Ascending aorta (tissue), 2 donors: ENCODE results near the gene MED15. TPM values are rescaled to one million over a fixed set of nuclear protein-coding genes. Genes with fewer than 3 reads are reported as not detected.

Source experiments
- DNase-seq, 2 donors: peaks; one replicate each; pipeline ENCODE4 v3.0.0-alpha.2; 2019; ENCODE audit warnings: low spot score in 2 of 2
- H3K27ac ChIP-seq, 2 donors: fragments of 200-600 bp; sonication (generic); one replicate each; pipeline ENCODE4 v1.5.1; 2016 to 2017; ENCODE audit warnings: mild to moderate bottlenecking in 1 of 2
- H3K27me3 ChIP-seq: fragments of 200-600 bp; sonication (generic); one replicate; pipeline ENCODE4 v1.5.1; 2017
- H3K36me3 ChIP-seq, 2 donors: fragments of 200-600 bp; sonication (generic); one replicate each; pipeline ENCODE4 v1.5.1; 2016
- H3K4me1 ChIP-seq, 2 donors: fragments of 200-600 bp; sonication (generic); one replicate each; pipeline ENCODE4 v1.5.1; 2016 to 2017; ENCODE audit warnings: mild to moderate bottlenecking in 1 of 2
- H3K4me3 ChIP-seq, 2 donors: fragments of 200-600 bp; sonication (generic); one replicate each; pipeline ENCODE4 v1.5.1; 2016 to 2017; ENCODE audit warnings: mild to moderate bottlenecking in 1 of 2
- H3K9me3 ChIP-seq, 2 donors: fragments of 200-600 bp; sonication (generic); one replicate each; pipeline ENCODE4 v1.5.1; 2016
- intact Hi-C: fragments of 100-400 bp; cut with DNase I; formaldehyde crosslinking; loops from one replicate; pipeline ENCODE4 v1.15.1; 2023
- total RNA-seq: library from RNA; depleted of rRNA; stranded (reverse); fragments of >200 nt; gene quantifications from one replicate; pipeline ENCODE4 v1.1.0, GENCODE V29; 2016
- TF ChIP-seq, protein P1 (sequence below), 3 experiments: fragments of 200-600 bp in 2 of 3; fragments of 450-650 bp in 1 of 3; sonication (generic) in 2 of 3; IDR thresholded peaks; one replicate each; pipeline ENCODE4 v1.5.1; 2016 to 2019; ENCODE audit warnings: antibody characterized with exemption in 3 of 3, mild to moderate bottlenecking in 1 of 3, moderate library complexity in 1 of 3

Gene MED15
- total RNA-seq, 1 donor from 2014 or later, result 204 TPM

DNA sequence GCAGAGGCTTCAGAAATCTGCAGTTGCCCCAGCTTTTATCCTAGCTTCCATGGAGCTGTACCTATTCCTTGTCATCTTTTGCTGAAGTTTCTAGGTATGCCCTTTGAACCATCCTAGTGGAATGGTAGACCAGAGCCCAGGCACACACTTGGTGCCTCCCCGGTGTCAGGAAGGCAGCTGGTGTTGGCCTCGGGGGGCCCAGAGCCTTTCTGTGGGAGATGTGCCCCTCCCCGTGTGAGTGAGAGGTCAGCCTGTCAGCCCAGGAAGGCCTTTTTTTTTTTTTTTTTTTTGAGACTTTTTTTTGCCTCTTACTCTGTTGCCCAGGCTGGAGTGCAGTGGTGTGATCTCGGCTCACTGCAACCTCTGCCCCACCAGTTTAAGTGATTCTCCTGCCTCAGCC is 58.4 kb downstream of the MED15 start:
- H3K27ac ChIP-seq, result no peak overlapping the region
- TF ChIP-seq, protein P1, sequence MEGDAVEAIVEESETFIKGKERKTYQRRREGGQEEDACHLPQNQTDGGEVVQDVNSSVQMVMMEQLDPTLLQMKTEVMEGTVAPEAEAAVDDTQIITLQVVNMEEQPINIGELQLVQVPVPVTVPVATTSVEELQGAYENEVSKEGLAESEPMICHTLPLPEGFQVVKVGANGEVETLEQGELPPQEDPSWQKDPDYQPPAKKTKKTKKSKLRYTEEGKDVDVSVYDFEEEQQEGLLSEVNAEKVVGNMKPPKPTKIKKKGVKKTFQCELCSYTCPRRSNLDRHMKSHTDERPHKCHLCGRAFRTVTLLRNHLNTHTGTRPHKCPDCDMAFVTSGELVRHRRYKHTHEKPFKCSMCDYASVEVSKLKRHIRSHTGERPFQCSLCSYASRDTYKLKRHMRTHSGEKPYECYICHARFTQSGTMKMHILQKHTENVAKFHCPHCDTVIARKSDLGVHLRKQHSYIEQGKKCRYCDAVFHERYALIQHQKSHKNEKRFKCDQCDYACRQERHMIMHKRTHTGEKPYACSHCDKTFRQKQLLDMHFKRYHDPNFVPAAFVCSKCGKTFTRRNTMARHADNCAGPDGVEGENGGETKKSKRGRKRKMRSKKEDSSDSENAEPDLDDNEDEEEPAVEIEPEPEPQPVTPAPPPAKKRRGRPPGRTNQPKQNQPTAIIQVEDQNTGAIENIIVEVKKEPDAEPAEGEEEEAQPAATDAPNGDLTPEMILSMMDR (IDR thresholded peaks at IDR 0.05), result no peak
- intact Hi-C loops, result loop anchor here (5.0 kb wide), 1 partner anchor 137 kb away; no protein-coding TSS in a partner anchor
- H3K27me3 ChIP-seq, result no peaks in the 10 kb centered on the region
- no peak for DNase-seq
- peaks cover 50 to 63% of the 10 kb centered on the region in 2 donors for H3K36me3 ChIP-seq
- H3K4me3 ChIP-seq, result no peak overlapping the region
- peaks cover 20 to 30% of the 10 kb centered on the region in 2 donors for H3K4me1 ChIP-seq
- no peaks in the 10 kb centered on the region for H3K9me3 ChIP-seq

DNA sequence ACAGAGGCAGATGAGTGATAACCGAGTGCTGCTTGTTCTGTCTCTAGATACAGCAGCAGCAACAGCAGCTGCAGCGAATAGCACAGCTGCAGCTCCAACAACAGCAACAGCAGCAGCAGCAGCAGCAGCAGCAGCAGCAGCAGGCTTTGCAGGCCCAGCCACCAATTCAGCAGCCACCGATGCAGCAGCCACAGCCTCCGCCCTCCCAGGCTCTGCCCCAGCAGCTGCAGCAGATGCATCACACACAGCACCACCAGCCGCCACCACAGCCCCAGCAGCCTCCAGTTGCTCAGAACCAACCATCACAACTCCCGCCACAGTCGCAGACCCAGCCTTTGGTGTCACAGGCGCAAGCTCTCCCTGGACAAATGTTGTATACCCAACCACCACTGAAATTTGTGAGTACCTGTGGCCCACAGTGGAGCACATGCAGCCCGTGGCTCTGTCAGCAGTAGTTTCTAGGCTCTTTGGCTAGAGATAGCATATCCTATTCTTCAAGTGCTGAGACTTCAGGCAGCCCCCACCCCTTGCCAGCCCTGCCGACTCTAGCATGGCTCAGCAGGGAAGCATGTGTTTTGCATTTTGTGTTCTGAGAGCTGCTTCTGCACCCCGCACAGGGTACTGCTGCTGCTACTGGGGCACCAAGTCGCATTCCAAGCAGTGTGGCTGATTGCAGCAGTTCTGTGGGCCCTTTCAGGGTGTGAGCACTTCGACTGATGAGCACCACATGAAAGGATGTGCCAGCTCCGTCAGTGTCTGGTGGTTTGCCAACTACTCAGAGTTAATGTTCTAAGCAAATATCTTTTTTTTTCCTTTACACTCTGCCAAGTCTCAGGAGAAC is 59.2 kb downstream of the MED15 start:
- Histone ChIP-seq H3K36me3 (peaks cover 48 to 70% of the 10 kb centered on the region in 2 donors), H3K4me1 (peaks cover 20 to 30% of the 10 kb centered on the region in 2 donors), H3K9me3 (no peaks in the 10 kb centered on the region), H3K27ac (peak overlapping the region; percentile 12 to 20), H3K27me3 (no peaks in the 10 kb centered on the region), H3K4me3 (no peak overlapping the region)
- intact Hi-C loops, result loop anchor here (5.0 kb wide), 1 partner anchor 136 kb away; no protein-coding TSS in a partner anchor
- TF ChIP-seq, protein P1 (IDR thresholded peaks at IDR 0.05), result no peak
- DNase-seq, result no peak

DNA sequence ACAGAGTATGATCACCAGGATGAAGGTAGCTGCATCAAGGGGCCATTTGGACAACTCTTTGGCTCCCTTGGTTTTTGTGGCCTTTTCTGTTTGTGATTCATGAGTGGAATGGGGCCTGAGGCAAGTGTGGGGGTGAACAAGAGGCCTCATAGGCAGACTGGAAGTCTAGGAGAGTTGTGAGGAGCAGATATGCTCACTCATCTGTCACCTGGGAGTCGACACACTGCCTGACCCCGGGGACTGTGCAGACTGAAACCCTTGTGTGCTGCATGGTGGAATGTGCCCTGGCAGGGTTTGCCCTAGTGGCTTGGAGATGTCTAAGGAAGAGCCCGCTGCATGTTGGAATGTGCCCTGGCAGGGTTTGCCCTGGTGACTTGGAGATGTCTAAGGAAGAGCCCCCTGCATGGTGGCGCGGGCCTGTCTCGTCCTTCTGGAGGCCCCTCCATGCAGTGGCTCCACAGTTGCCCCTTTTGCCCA is 60.0 kb downstream of the MED15 start:
- Histone ChIP-seq H3K4me1 (peaks cover 20 to 30% of the 10 kb centered on the region in 2 donors), H3K27me3 (no peaks in the 10 kb centered on the region), H3K4me3 (no peak overlapping the region), H3K9me3 (no peaks in the 10 kb centered on the region), H3K36me3 (peaks cover 51 to 70% of the 10 kb centered on the region in 2 donors), H3K27ac (peak overlapping the region; percentile 12 to 20)
- TF ChIP-seq, protein P1 (IDR thresholded peaks at IDR 0.05), result no peak
- intact Hi-C loops, result loop anchor here (5.0 kb wide), 1 partner anchor 135 kb away; no protein-coding TSS in a partner anchor
- DNase-seq, result no peak

DNA sequence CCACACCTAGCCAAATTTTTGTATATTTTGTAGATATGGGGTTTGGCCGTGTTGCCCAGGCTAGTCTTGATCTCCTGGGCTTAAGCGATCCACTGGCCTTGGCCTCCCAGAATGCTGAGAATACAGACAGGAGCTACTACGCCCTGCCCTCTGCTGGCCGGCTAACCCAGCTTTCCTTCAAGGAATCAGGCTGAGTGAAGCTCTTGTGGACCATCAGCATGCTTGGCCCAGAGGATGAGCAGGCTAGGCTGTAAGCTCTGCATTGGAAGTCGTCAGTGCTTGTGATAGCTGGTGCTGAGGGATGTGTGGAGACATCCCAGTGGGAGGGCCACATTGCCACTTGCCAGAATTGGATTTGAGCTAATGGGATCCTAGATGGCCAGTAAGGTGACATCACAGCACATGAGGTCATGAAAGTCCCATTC is 60.6 kb downstream of the MED15 start:
- no peaks in the 10 kb centered on the region for H3K9me3 ChIP-seq
- peaks cover 20 to 30% of the 10 kb centered on the region in 2 donors for H3K4me1 ChIP-seq
- peak overlapping the region; percentile 26 to 72 for H3K27ac ChIP-seq
- TF ChIP-seq, protein P1 (IDR thresholded peaks at IDR 0.05), result no peak
- H3K36me3 ChIP-seq, result peaks cover 57 to 72% of the 10 kb centered on the region in 2 donors
- H3K4me3 ChIP-seq, result no peak overlapping the region
- H3K27me3 ChIP-seq, result no peaks in the 10 kb centered on the region
- intact Hi-C loops, result loop anchor here (5.0 kb wide), 1 partner anchor 134 kb away; no protein-coding TSS in a partner anchor
- DNase-seq, result no peak

DNA sequence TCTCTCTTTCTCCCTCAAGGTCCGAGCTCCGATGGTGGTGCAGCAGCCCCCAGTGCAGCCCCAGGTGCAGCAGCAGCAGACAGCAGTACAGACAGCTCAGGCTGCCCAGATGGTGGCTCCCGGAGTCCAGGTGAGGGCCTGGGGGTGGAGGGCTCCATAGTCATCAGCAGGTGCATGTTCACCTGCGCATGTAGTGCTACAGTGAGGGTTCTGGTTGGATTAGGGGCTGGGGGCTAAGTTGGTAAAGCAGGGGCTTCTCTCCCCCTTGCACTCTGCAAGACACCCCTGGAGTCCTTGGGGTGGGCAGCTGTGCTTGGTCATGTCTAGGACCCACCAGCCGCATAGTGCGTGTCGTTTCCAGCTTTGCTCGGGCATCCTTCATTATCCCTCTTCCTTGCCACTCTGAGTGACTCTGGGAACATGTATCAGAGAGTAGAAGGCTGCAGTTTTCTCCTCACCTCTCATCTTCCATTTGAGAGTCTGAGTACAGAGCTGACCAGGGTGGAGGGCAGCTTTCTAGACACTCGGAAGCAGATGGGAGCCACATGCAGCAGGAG is 61.2 kb downstream of the MED15 start:
- TF ChIP-seq, protein P1 (IDR thresholded peaks at IDR 0.05), result no peak
- no peak for DNase-seq
- no peak overlapping the region for H3K4me3 ChIP-seq
- peaks cover 63 to 75% of the 10 kb centered on the region in 2 donors for H3K36me3 ChIP-seq
- no peaks in the 10 kb centered on the region for H3K9me3 ChIP-seq
- no peaks in the 10 kb centered on the region for H3K27me3 ChIP-seq
- H3K27ac ChIP-seq, result peak overlapping the region; percentile 26 to 72
- intact Hi-C loops, result loop anchor here (1.0 to 5.0 kb wide), 3 partner anchors 17 to 134 kb away; partner anchors contain the start of gene MED15
- peaks cover 20 to 30% of the 10 kb centered on the region in 2 donors for H3K4me1 ChIP-seq
